ENCODE measurements around the gene SETD4.
"Not testable (repeated sequence)": the region's sequence is repeated elsewhere in the genome, so short reads cannot be mapped to it uniquely, and the experiment has no call there.

Gene SETD4

GRCh38 chr21:36060159-36060921, at the start of gene SETD4:
Gene SETD4, minus strand, starts transcription at chr21:36060526. Its CDS starts 1,638 bp downstream, at chr21:36058888.
- no peak for TF ChIP-seq CTCF (conservative IDR thresholded peaks at IDR 0.05; ENCODE audit: low read depth, low read length)
- peak; percentile 96 for DNase-seq (ENCODE audit: low read depth)

GRCh38 chr21:36109868-36110267, 49.5 kb upstream of the SETD4 start:
- DNase-seq (ENCODE audit: low read depth) = no peak
- no peak for TF ChIP-seq CTCF (conservative IDR thresholded peaks at IDR 0.05; ENCODE audit: low read depth, low read length)

More at GRCh38 chr21:36060159-36060921, at the start of gene SETD4:
- peak within 1 kb of the TSS; percentile 97 for H3K4me3 ChIP-seq (ENCODE audit: low read depth, low read length)

GRCh38 chr21:36105327-36105842, 45.1 kb upstream of the SETD4 start:
- H3K4me3 ChIP-seq (ENCODE audit: low read depth, low read length) = no peak overlapping the region
- no peak for TF ChIP-seq CTCF (conservative IDR thresholded peaks at IDR 0.05; ENCODE audit: low read depth, low read length)
- DNase-seq (ENCODE audit: low read depth) = no peak

More at GRCh38 chr21:36109868-36110267, 49.5 kb upstream of the SETD4 start:
- no peak overlapping the region for H3K4me3 ChIP-seq (ENCODE audit: low read depth, low read length)

GRCh38 chr21:36104317-36105300, 44.3 kb upstream of the SETD4 start:
- peak overlapping the region; percentile 22 for H3K4me3 ChIP-seq (ENCODE audit: low read depth, low read length)
- peak; percentile 70 for DNase-seq (ENCODE audit: low read depth)
- TF ChIP-seq CTCF (conservative IDR thresholded peaks at IDR 0.05; ENCODE audit: low read depth, low read length) = peak; percentile 67

- no peak for DNase-seq (ENCODE audit: low read depth)
- H3K4me3 ChIP-seq (ENCODE audit: low read depth, low read length) = no peak overlapping the region
- no peak for TF ChIP-seq CTCF (conservative IDR thresholded peaks at IDR 0.05; ENCODE audit: low read depth, low read length)
Observed at GRCh38 chr21:36103434-36103833, 43.1 kb upstream of the SETD4 start.

- no peak overlapping the region for H3K4me3 ChIP-seq (ENCODE audit: low read depth, low read length)
- no peak for TF ChIP-seq CTCF (conservative IDR thresholded peaks at IDR 0.05; ENCODE audit: low read depth, low read length)
- DNase-seq (ENCODE audit: low read depth) = no peak
Observed at GRCh38 chr21:36100971-36101641, 40.8 kb upstream of the SETD4 start.

- H3K4me3 ChIP-seq (ENCODE audit: low read depth, low read length); DNase-seq (ENCODE audit: low read depth): not testable (repeated sequence)
Observed at GRCh38 chr21:36099695-36100211, 39.4 kb upstream of the SETD4 start.
